ENCODE measurements around the gene PTBP3.

The PTBP3 gene

DNA sequence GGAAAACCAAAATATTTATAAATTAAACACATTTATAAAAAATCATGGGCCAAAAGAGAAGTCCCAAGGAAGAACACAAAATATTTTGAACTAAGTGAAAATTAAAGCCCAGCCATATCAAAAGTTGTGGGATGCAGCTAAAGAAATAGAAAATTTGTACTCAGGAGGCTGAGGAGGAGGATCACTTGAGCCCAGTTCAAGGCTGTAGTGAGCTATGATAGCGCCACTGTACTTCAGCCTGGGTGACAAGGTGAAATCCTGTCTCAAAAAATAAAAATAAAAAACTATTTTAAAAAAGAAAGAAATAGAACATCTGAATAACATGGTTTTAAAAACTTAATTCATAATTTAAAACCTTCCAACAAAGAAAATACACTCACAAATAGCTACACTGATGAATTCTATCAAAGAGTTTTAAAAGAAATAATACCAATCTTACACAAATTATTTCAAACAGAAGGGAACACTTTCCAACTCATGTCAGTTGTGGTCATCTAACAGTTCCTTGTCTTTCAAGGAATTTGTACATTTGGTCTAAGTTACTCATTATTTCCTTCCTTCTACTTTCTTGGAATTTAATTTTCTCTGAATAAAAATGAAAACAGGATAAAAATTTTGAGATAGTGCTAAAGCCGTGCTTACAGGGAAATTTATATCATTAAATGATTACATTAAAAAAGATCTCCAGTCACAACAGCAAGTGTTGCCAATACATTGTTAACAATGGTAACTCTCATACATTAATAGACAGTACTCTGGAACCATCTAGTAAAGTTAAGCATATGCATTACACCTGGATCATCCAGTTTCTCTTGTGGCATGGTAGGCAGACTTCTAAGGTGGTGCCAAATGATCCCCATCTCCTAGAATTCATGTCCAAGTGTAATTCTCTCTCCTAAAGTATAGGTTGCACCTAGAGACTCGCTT is 17.8 kb downstream of the PTBP3 start:
- H3K4me1 ChIP-seq (ENCODE audit: control extremely low read depth in 1 of 4, control insufficient read depth in 4 of 4, insufficient read depth in 4 of 4, low read length in 3 of 4), result peaks cover 7 to 35% (median 19%) of the 10 kb centered on the region in 4 experiments
- CTCF ChIA-PET, result interaction anchor here (0.7 to 1.6 kb wide), 5 partner anchors 10 to 129 kb away, joined by 3 to 5 read pairs (median 3); no protein-coding TSS in a partner anchor
- H3K36me3 ChIP-seq (ENCODE audit: control insufficient read depth in 4 of 4, insufficient read depth in 4 of 4, low read length in 3 of 4), result peaks cover 0 to 13% (median 10%) of the 10 kb centered on the region in 4 experiments
- no peaks in the 10 kb centered on the region for H3K27me3 ChIP-seq (replicated peaks in 2 of 5; ENCODE audit: control insufficient read depth in 4 of 5, insufficient read depth in 5 of 5, low read length in 4 of 5)
- POLR2A ChIA-PET, result no interaction called here
- WGBS (ENCODE audit: insufficient coverage), result no CpG with 5 or more reads among the region's 3 CpGs
- H3K4me3 ChIP-seq (ENCODE audit: control insufficient read depth in 1 of 7, extremely low read depth in 1 of 7, insufficient read depth in 4 of 7, low read depth in 2 of 7, low read length in 6 of 7), result peak overlapping the region in 1 of 7 experiments; percentile 33
- peak overlapping the region; percentile 7 to 66 for H3K27ac ChIP-seq (ENCODE audit: insufficient read depth in 1 of 2, low read depth in 1 of 2, low read length in 2 of 2, poor library complexity in 1 of 2, severe bottlenecking in 2 of 2)
- H3K9me3 ChIP-seq (ENCODE audit: control extremely low read depth in 1 of 5, control insufficient read depth in 4 of 5, insufficient read depth in 2 of 5, low read depth in 1 of 5, low read length in 4 of 5), result no peaks in the 10 kb centered on the region
- DNase-seq, result peak in 1 of 3 donors; percentile 36

DNA sequence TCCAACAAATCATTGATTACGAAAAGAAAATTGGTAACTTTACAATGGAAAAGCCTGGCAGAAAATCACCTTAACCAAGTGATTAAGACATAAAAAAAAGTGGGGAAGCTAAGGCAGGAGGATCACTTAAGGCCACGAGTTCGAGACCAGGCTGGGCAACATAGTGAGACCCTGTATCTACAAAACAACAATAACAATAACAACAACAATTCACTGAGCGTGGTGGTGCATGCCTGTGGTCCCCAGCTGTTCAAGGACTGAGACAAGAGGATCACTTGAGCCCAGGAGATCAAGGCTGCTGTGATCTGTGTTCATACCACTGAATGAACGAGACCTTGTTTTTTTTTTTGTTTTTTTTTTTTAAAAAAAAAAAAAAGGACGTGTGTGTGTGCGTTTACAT is 21.3 kb downstream of the PTBP3 start:
- Histone ChIP-seq H3K36me3 (ENCODE audit: control insufficient read depth in 4 of 4, insufficient read depth in 4 of 4, low read length in 3 of 4) (peaks cover 0 to 8% (median 6%) of the 10 kb centered on the region in 4 experiments), H3K27ac (ENCODE audit: insufficient read depth in 1 of 2, low read depth in 1 of 2, low read length in 2 of 2, poor library complexity in 1 of 2, severe bottlenecking in 2 of 2) (no peak overlapping the region), H3K27me3 (replicated peaks in 2 of 5; ENCODE audit: control insufficient read depth in 4 of 5, insufficient read depth in 5 of 5, low read length in 4 of 5) (no peaks in the 10 kb centered on the region), H3K9me3 (ENCODE audit: control extremely low read depth in 1 of 5, control insufficient read depth in 4 of 5, insufficient read depth in 2 of 5, low read depth in 1 of 5, low read length in 4 of 5) (no peaks in the 10 kb centered on the region), H3K4me1 (ENCODE audit: control extremely low read depth in 1 of 4, control insufficient read depth in 4 of 4, insufficient read depth in 4 of 4, low read length in 3 of 4) (peaks cover 7 to 30% (median 19%) of the 10 kb centered on the region in 4 experiments), H3K4me3 (ENCODE audit: control insufficient read depth in 1 of 7, extremely low read depth in 1 of 7, insufficient read depth in 4 of 7, low read depth in 2 of 7, low read length in 6 of 7) (no peak overlapping the region)
- DNase-seq, result no peak
- POLR2A ChIA-PET, result no interaction called here
- CTCF ChIA-PET, result interaction anchor here (0.8 to 1.8 kb wide), 2 partner anchors 20 to 23 kb away, joined by 3 to 5 read pairs; no protein-coding TSS in a partner anchor
- 100% methylated on average over 1 of the region's 7 CpGs for WGBS (ENCODE audit: insufficient coverage)

DNA sequence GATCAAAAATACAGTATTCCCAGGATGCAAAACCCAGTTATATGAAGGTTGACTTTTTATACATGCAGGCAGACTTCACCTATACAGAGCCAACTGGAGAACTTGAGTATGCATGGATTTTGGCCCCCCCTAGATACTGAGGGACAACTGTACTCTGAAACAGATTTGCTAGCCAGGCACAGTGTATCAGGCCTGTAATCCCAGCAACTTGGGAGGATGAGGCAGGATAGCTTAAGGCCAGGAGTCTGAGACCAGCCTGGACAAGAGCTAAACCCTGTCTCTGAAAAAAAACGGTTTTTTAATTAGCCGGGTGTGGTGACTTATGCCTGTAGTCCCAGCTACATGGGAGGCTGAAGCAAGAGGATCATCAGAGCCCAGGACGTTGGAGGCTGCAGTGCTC is 21.9 kb downstream of the PTBP3 start:
- CTCF ChIA-PET, result interaction anchor here (1.5 kb wide), 1 partner anchor 218 kb away, joined by 4 read pairs; no protein-coding TSS in a partner anchor
- Histone ChIP-seq H3K27me3 (replicated peaks in 2 of 5; ENCODE audit: control insufficient read depth in 4 of 5, insufficient read depth in 5 of 5, low read length in 4 of 5) (no peaks in the 10 kb centered on the region), H3K36me3 (ENCODE audit: control insufficient read depth in 4 of 4, insufficient read depth in 4 of 4, low read length in 3 of 4) (peaks cover 0 to 8% (median 6%) of the 10 kb centered on the region in 4 experiments), H3K4me3 (ENCODE audit: control insufficient read depth in 1 of 7, extremely low read depth in 1 of 7, insufficient read depth in 4 of 7, low read depth in 2 of 7, low read length in 6 of 7) (no peak overlapping the region), H3K27ac (ENCODE audit: insufficient read depth in 1 of 2, low read depth in 1 of 2, low read length in 2 of 2, poor library complexity in 1 of 2, severe bottlenecking in 2 of 2) (no peak overlapping the region), H3K4me1 (ENCODE audit: control extremely low read depth in 1 of 4, control insufficient read depth in 4 of 4, insufficient read depth in 4 of 4, low read length in 3 of 4) (peaks cover 7 to 24% (median 16%) of the 10 kb centered on the region in 4 experiments), H3K9me3 (ENCODE audit: control extremely low read depth in 1 of 5, control insufficient read depth in 4 of 5, insufficient read depth in 2 of 5, low read depth in 1 of 5, low read length in 4 of 5) (no peaks in the 10 kb centered on the region)
- DNase-seq, result no peak
- 94% methylated on average over 3 of the region's 3 CpGs for WGBS (ENCODE audit: insufficient coverage)
- POLR2A ChIA-PET, result no interaction called here

DNA sequence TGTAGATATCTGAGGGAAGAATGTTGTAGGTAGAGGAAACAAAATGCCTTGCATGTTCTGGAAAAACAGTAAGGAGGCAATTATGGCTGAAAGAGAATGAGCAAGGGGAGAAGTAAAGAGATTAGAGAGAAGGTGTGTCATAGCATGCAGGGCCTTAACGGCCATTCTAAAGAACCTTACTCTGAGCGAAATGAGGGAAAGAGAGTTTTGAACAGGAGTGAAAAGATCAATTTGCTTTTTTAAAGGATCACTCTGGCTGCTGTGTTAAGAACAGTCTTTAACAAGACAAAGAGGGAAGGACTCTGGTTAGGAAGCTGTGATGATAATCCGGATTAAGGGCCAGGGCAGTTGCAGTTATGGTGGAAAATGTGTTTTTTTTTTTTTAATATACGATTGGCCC is 22.6 kb downstream of the PTBP3 start:
- Histone ChIP-seq H3K27me3 (replicated peaks in 2 of 5; ENCODE audit: control insufficient read depth in 4 of 5, insufficient read depth in 5 of 5, low read length in 4 of 5) (no peaks in the 10 kb centered on the region), H3K9me3 (ENCODE audit: control extremely low read depth in 1 of 5, control insufficient read depth in 4 of 5, insufficient read depth in 2 of 5, low read depth in 1 of 5, low read length in 4 of 5) (no peaks in the 10 kb centered on the region), H3K27ac (ENCODE audit: insufficient read depth in 1 of 2, low read depth in 1 of 2, low read length in 2 of 2, poor library complexity in 1 of 2, severe bottlenecking in 2 of 2) (no peak overlapping the region), H3K4me3 (ENCODE audit: control insufficient read depth in 1 of 7, extremely low read depth in 1 of 7, insufficient read depth in 4 of 7, low read depth in 2 of 7, low read length in 6 of 7) (no peak overlapping the region), H3K4me1 (ENCODE audit: control extremely low read depth in 1 of 4, control insufficient read depth in 4 of 4, insufficient read depth in 4 of 4, low read length in 3 of 4) (peaks cover 3 to 18% (median 9%) of the 10 kb centered on the region in 4 experiments), H3K36me3 (ENCODE audit: control insufficient read depth in 4 of 4, insufficient read depth in 4 of 4, low read length in 3 of 4) (peaks cover 0 to 8% (median 6%) of the 10 kb centered on the region in 4 experiments)
- ChIA-PET POLR2A (no interaction called here), CTCF (interaction anchor here (1.1 to 1.5 kb wide), 2 partner anchors 12 to 217 kb away, joined by 3 to 4 read pairs; no protein-coding TSS in a partner anchor)
- 93% methylated on average over 2 of the region's 4 CpGs for WGBS (ENCODE audit: insufficient coverage)
- no peak for DNase-seq

DNA sequence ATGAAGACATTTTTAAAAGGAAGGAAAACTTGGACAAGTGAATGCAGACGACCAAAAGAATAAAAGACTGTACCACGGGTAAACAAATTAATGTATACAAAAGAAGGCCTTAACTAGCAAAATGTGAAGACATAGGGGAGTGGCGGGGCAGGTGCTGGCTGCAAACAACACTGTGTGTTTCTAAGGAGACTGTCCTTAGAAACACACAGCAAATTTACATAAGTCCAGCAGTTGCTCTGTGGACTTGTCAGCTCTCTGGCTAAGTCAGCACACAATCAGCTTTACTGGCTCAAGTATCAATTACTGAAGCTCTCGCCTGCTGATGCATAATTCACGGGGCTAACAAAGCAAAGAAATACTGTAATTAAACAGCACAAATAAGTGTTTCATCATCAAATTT is 24.8 kb downstream of the PTBP3 start:
- Histone ChIP-seq H3K4me1 (ENCODE audit: control extremely low read depth in 1 of 4, control insufficient read depth in 4 of 4, insufficient read depth in 4 of 4, low read length in 3 of 4) (peaks cover 0 to 11% (median 3%) of the 10 kb centered on the region in 4 experiments), H3K9me3 (ENCODE audit: control extremely low read depth in 1 of 5, control insufficient read depth in 4 of 5, insufficient read depth in 2 of 5, low read depth in 1 of 5, low read length in 4 of 5) (no peaks in the 10 kb centered on the region), H3K27me3 (replicated peaks in 2 of 5; ENCODE audit: control insufficient read depth in 4 of 5, insufficient read depth in 5 of 5, low read length in 4 of 5) (no peaks in the 10 kb centered on the region), H3K36me3 (ENCODE audit: control insufficient read depth in 4 of 4, insufficient read depth in 4 of 4, low read length in 3 of 4) (peaks cover 0 to 6% (median 4%) of the 10 kb centered on the region in 4 experiments), H3K27ac (ENCODE audit: insufficient read depth in 1 of 2, low read depth in 1 of 2, low read length in 2 of 2, poor library complexity in 1 of 2, severe bottlenecking in 2 of 2) (no peak overlapping the region), H3K4me3 (ENCODE audit: control insufficient read depth in 1 of 7, extremely low read depth in 1 of 7, insufficient read depth in 4 of 7, low read depth in 2 of 7, low read length in 6 of 7) (no peak overlapping the region)
- ChIA-PET CTCF (no interaction called here), POLR2A (no interaction called here)
- 86% methylated on average over 3 of the region's 5 CpGs for WGBS (ENCODE audit: insufficient coverage)
- no peak for DNase-seq

DNA sequence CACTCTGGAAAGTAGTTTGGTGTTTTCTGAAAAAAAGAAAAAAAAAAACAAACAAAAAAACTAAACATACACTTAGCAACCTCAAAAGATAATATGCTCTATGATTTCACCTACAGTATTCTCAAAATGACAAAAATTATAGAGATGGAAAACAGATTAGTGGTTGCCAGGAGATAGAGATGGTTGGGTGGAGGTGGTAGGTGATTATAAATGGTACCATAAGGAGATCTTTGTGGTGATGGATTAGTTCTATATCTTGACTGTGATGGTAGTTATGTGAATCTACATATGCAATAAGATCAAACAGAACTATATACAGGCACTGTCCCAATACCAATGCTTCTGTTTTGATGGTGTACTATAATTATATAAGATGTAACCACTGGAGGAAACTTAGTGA is 32.0 kb downstream of the PTBP3 start:
- no peak overlapping the region for H3K4me3 ChIP-seq (ENCODE audit: control insufficient read depth in 1 of 7, extremely low read depth in 1 of 7, insufficient read depth in 4 of 7, low read depth in 2 of 7, low read length in 6 of 7)
- H3K27me3 ChIP-seq (replicated peaks in 2 of 5; ENCODE audit: control insufficient read depth in 4 of 5, insufficient read depth in 5 of 5, low read length in 4 of 5), result no peaks in the 10 kb centered on the region
- ChIA-PET POLR2A (no interaction called here), CTCF (interaction anchor here (1.3 kb wide), 1 partner anchor 18 kb away, joined by 3 read pairs; no protein-coding TSS in a partner anchor)
- H3K4me1 ChIP-seq (ENCODE audit: control extremely low read depth in 1 of 4, control insufficient read depth in 4 of 4, insufficient read depth in 4 of 4, low read length in 3 of 4), result peaks cover 0 to 9% (median 0%) of the 10 kb centered on the region in 4 experiments
- peaks cover 0 to 2% (median under 1%) of the 10 kb centered on the region in 4 experiments for H3K36me3 ChIP-seq (ENCODE audit: control insufficient read depth in 4 of 4, insufficient read depth in 4 of 4, low read length in 3 of 4)
- no peak for DNase-seq
- no peak overlapping the region for H3K27ac ChIP-seq (ENCODE audit: insufficient read depth in 1 of 2, low read depth in 1 of 2, low read length in 2 of 2, poor library complexity in 1 of 2, severe bottlenecking in 2 of 2)
- H3K9me3 ChIP-seq (ENCODE audit: control extremely low read depth in 1 of 5, control insufficient read depth in 4 of 5, insufficient read depth in 2 of 5, low read depth in 1 of 5, low read length in 4 of 5), result no peaks in the 10 kb centered on the region

DNA sequence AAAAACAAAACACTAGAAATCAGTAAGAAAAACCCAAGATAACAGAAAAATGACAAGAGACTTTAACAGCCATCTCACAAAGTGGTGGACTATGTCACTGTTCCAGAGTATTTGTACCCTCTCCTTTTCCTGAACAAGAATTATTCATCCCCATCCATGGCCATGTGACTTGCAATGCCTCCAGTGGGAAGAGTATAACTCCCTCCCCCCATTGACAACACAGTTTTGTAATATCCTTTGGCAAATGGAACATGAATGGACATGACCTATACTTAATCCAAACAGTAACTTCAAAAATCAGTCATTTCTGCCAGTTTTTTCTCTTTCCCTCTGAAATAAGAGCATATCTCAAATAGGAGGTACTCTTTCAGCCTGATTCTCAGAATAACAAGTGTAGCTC is 33.9 kb downstream of the PTBP3 start:
- ChIA-PET CTCF (interaction anchor here (0.5 kb wide), 1 partner anchor 129 kb away, joined by 4 read pairs; no protein-coding TSS in a partner anchor), POLR2A (no interaction called here)
- no peak overlapping the region for H3K27ac ChIP-seq (ENCODE audit: insufficient read depth in 1 of 2, low read depth in 1 of 2, low read length in 2 of 2, poor library complexity in 1 of 2, severe bottlenecking in 2 of 2)

More for the DNA sequence above, 33.9 kb downstream of the PTBP3 start:
- no peaks in the 10 kb centered on the region for H3K27me3 ChIP-seq (replicated peaks in 2 of 5; ENCODE audit: control insufficient read depth in 4 of 5, insufficient read depth in 5 of 5, low read length in 4 of 5)
- no peaks in the 10 kb centered on the region for H3K9me3 ChIP-seq (ENCODE audit: control extremely low read depth in 1 of 5, control insufficient read depth in 4 of 5, insufficient read depth in 2 of 5, low read depth in 1 of 5, low read length in 4 of 5)
- peaks cover 4 to 15% (median 9%) of the 10 kb centered on the region in 4 experiments for H3K36me3 ChIP-seq (ENCODE audit: control insufficient read depth in 4 of 4, insufficient read depth in 4 of 4, low read length in 3 of 4)
- DNase-seq, result no peak
- H3K4me1 ChIP-seq (ENCODE audit: control extremely low read depth in 1 of 4, control insufficient read depth in 4 of 4, insufficient read depth in 4 of 4, low read length in 3 of 4), result peaks cover 0 to 9% (median 0%) of the 10 kb centered on the region in 4 experiments
- H3K4me3 ChIP-seq (ENCODE audit: control insufficient read depth in 1 of 7, extremely low read depth in 1 of 7, insufficient read depth in 4 of 7, low read depth in 2 of 7, low read length in 6 of 7), result no peak overlapping the region
